ENCODE measurements around the gene C14orf93. TPM values are rescaled to one million over a fixed set of nuclear protein-coding genes. Genes with fewer than 3 reads are reported as not detected.

The C14orf93 gene
- total and polyA plus RNA-seq, 2 donors (not counting 1 experiment from before 2014, with no cell fraction given), result 17.9 to 26.8 TPM

GRCh38 chr14:22998329-22999012, 11.5 kb downstream of the C14orf93 start:
- H3K9me3 Mint-ChIP-seq (ENCODE audit: insufficient read depth), result no peaks in the 10 kb centered on the region
- H3K4me1 ChIP-seq (ENCODE audit: control insufficient read depth in 2 of 2, insufficient read depth in 2 of 2, low read length in 2 of 2), result no peaks in the 10 kb centered on the region
- H3K4me3 Mint-ChIP-seq, result no peak overlapping the region
- H3K4me2 ChIP-seq (replicated peaks; ENCODE audit: low read depth, low read length, poor library complexity, severe bottlenecking), result no peak overlapping the region
- no peak overlapping the region for H3K4me3 ChIP-seq (ENCODE audit: control extremely low read depth in 1 of 5, extremely low read depth in 1 of 5, insufficient read depth in 1 of 5, low read depth in 2 of 5, low read length in 4 of 5)
- peaks cover 2% of the 10 kb centered on the region for H3K4me1 Mint-ChIP-seq
- H3K27ac Mint-ChIP-seq, result no peak overlapping the region
- H3K36me3 ChIP-seq (replicated peaks in 1 of 2; ENCODE audit: control extremely low read depth in 1 of 2, control insufficient read depth in 1 of 2, extremely low read depth in 1 of 2, insufficient read depth in 2 of 2, low read length in 1 of 2), result peaks cover 0 to 15% of the 10 kb centered on the region in 2 experiments
- H2AFZ ChIP-seq (ENCODE audit: insufficient read depth, low read depth, low read length, poor library complexity, severe bottlenecking), result no peak overlapping the region
- H3K79me2 ChIP-seq (ENCODE audit: control insufficient read depth, insufficient read depth, low read length), result no peaks in the 10 kb centered on the region
- ATAC-seq (ENCODE audit: low read depth), result no peak
- CTCF ChIA-PET, result interaction anchor here (1.0 to 36.3 kb wide), 4 partner anchors 9 to 61 kb away, joined by 3 to 1134 read pairs (median 62); partner anchors contain the start of genes AJUBA and CDH24
- H3K9ac ChIP-seq (ENCODE audit: low read length), result no peak overlapping the region
- POLR2A ChIA-PET, result interaction anchor here (0.6 kb wide), 1 partner anchor 40 kb away, joined by 3 read pairs; no protein-coding TSS in a partner anchor
- no peak for DNase-seq
- H3K27me3 ChIP-seq (replicated peaks in 1 of 4; ENCODE audit: control extremely low read depth in 1 of 4, control insufficient read depth in 3 of 4, insufficient read depth in 4 of 4, low read length in 3 of 4), result no peaks in the 10 kb centered on the region
- TF ChIP-seq CTCF (IDR thresholded peaks at IDR 0.05) (no peak), EZH2 (IDR thresholded peaks at IDR 0.05; ENCODE audit: borderline replicate concordance, insufficient read depth, low read depth, low read length, poor library complexity, severe bottlenecking) (no peak)
- WGBS (ENCODE audit: insufficient coverage), result 97% methylated on average over 16 of the region's 16 CpGs
- no peaks in the 10 kb centered on the region for H3K9me3 ChIP-seq (ENCODE audit: control extremely low read depth in 1 of 3, control insufficient read depth in 2 of 3, insufficient read depth in 1 of 3, low read length in 2 of 3)
- no peaks in the 10 kb centered on the region for H4K20me1 ChIP-seq (ENCODE audit: control insufficient read depth, insufficient read depth, low read length, poor library complexity, severe bottlenecking)
- intact Hi-C loops (cut with micrococcal nuclease), result no loop called here
- no peak overlapping the region for H3K27ac ChIP-seq (ENCODE audit: low read length in 2 of 2)
- no peaks in the 10 kb centered on the region for H3K27me3 Mint-ChIP-seq

DNA sequence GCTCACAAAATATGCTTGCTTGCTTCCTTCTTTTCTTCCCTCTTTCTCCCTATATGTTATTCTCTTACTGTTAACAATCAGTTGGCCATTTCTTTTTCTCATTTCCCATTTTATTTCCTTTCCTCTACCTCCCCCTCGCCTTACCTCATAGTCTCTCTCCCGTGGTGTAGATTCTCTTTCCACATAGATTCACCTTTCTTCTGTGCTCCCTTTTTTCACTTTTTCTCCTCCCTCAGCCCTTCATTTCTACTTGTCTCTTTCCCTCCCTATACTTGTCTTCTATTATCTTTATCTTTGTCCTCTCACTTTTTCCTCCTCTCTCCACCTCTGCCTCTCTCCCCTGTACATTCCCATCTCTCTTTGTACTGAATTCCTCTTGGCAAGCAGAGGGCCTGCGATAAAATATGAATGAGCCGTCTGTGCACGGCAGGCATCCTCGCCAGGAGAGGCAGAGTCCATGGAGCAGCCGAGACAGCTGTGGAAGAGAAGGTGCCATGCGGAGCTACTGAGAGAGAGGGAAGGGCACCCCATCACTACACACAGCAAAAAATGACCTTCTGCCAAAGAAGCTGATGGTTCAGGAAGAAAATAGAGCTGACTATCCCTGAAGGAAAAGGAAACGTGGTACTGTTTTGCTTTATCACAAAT, 12.1 kb downstream of the C14orf93 start:
- CTCF ChIA-PET, result interaction anchor here (1.0 to 36.3 kb wide), 4 partner anchors 8 to 62 kb away, joined by 3 to 1134 read pairs (median 62); partner anchors contain the start of genes AJUBA and CDH24
- Histone ChIP-seq H3K4me2 (replicated peaks; ENCODE audit: low read depth, low read length, poor library complexity, severe bottlenecking) (no peak overlapping the region), H4K20me1 (ENCODE audit: control insufficient read depth, insufficient read depth, low read length, poor library complexity, severe bottlenecking) (no peaks in the 10 kb centered on the region), H3K27me3 (replicated peaks in 1 of 4; ENCODE audit: control extremely low read depth in 1 of 4, control insufficient read depth in 3 of 4, insufficient read depth in 4 of 4, low read length in 3 of 4) (no peaks in the 10 kb centered on the region), H3K4me3 (ENCODE audit: control extremely low read depth in 1 of 5, extremely low read depth in 1 of 5, insufficient read depth in 1 of 5, low read depth in 2 of 5, low read length in 4 of 5) (no peak overlapping the region), H3K36me3 (replicated peaks in 1 of 2; ENCODE audit: control extremely low read depth in 1 of 2, control insufficient read depth in 1 of 2, extremely low read depth in 1 of 2, insufficient read depth in 2 of 2, low read length in 1 of 2) (peaks cover 0 to 19% of the 10 kb centered on the region in 2 experiments), H3K27ac (ENCODE audit: low read length in 2 of 2) (no peak overlapping the region), H3K79me2 (ENCODE audit: control insufficient read depth, insufficient read depth, low read length) (no peaks in the 10 kb centered on the region), H2AFZ (ENCODE audit: insufficient read depth, low read depth, low read length, poor library complexity, severe bottlenecking) (no peak overlapping the region), H3K9ac (ENCODE audit: low read length) (no peak overlapping the region), H3K4me1 (ENCODE audit: control insufficient read depth in 2 of 2, insufficient read depth in 2 of 2, low read length in 2 of 2) (no peaks in the 10 kb centered on the region), H3K9me3 (ENCODE audit: control extremely low read depth in 1 of 3, control insufficient read depth in 2 of 3, insufficient read depth in 1 of 3, low read length in 2 of 3) (no peaks in the 10 kb centered on the region)
- WGBS (ENCODE audit: insufficient coverage), result 95% methylated on average over 2 of the region's 9 CpGs
- Mint-ChIP-seq H3K27me3 (no peaks in the 10 kb centered on the region), H3K27ac (no peak overlapping the region), H3K9me3 (ENCODE audit: insufficient read depth) (no peaks in the 10 kb centered on the region), H3K4me1 (peaks cover 2% of the 10 kb centered on the region), H3K4me3 (no peak overlapping the region)
- POLR2A ChIA-PET, result no interaction called here
- intact Hi-C loops (cut with micrococcal nuclease), result no loop called here
- no peak for ATAC-seq (ENCODE audit: low read depth)
- no peak for DNase-seq
- TF ChIP-seq EZH2 (IDR thresholded peaks at IDR 0.05; ENCODE audit: borderline replicate concordance, insufficient read depth, low read depth, low read length, poor library complexity, severe bottlenecking) (no peak), CTCF (IDR thresholded peaks at IDR 0.05) (no peak)
